Uterus (tissue), 2 donors: ENCODE data around the gene SLC16A3.

Experiments used
- POLR2A ChIP-seq, 2 donors: fragments of 450-650 bp; IDR thresholded peaks; one replicate each; pipeline ENCODE4 v1.6.1; 2016; ENCODE audit warnings: antibody characterized with exemption in 2 of 2, mild to moderate bottlenecking in 1 of 2, moderate library complexity in 1 of 2
- TF ChIP-seq, protein P1 (sequence below), 4 experiments: fragments of 200-600 bp in 2 of 4; fragments of 450-650 bp in 2 of 4; sonication (generic) in 2 of 4; IDR thresholded peaks; one replicate each; pipeline ENCODE4 v1.5.1; 2016 to 2019; ENCODE audit warnings: antibody characterized with exemption in 4 of 4, mild to moderate bottlenecking in 2 of 4, moderate library complexity in 1 of 4

GRCh38 chr17:82285141-82285540 is 56.3 kb downstream of the SLC16A3 start:
- TF ChIP-seq, protein P1, sequence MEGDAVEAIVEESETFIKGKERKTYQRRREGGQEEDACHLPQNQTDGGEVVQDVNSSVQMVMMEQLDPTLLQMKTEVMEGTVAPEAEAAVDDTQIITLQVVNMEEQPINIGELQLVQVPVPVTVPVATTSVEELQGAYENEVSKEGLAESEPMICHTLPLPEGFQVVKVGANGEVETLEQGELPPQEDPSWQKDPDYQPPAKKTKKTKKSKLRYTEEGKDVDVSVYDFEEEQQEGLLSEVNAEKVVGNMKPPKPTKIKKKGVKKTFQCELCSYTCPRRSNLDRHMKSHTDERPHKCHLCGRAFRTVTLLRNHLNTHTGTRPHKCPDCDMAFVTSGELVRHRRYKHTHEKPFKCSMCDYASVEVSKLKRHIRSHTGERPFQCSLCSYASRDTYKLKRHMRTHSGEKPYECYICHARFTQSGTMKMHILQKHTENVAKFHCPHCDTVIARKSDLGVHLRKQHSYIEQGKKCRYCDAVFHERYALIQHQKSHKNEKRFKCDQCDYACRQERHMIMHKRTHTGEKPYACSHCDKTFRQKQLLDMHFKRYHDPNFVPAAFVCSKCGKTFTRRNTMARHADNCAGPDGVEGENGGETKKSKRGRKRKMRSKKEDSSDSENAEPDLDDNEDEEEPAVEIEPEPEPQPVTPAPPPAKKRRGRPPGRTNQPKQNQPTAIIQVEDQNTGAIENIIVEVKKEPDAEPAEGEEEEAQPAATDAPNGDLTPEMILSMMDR (IDR thresholded peaks at IDR 0.05) = no peak
- no peak for TF ChIP-seq POLR2A (IDR thresholded peaks at IDR 0.05)
